ENCODE measurements around the gene USP31. TPM values are rescaled to one million over a fixed set of nuclear protein-coding genes. Genes with fewer than 3 reads are reported as not detected.

USP31 gene
- total and polyA plus RNA-seq, 2 of the 13 experiments (the other 11 are each of a cell fraction or from before 2014, with no cell fraction given) = 22.5 to 23.3 TPM

DNA sequence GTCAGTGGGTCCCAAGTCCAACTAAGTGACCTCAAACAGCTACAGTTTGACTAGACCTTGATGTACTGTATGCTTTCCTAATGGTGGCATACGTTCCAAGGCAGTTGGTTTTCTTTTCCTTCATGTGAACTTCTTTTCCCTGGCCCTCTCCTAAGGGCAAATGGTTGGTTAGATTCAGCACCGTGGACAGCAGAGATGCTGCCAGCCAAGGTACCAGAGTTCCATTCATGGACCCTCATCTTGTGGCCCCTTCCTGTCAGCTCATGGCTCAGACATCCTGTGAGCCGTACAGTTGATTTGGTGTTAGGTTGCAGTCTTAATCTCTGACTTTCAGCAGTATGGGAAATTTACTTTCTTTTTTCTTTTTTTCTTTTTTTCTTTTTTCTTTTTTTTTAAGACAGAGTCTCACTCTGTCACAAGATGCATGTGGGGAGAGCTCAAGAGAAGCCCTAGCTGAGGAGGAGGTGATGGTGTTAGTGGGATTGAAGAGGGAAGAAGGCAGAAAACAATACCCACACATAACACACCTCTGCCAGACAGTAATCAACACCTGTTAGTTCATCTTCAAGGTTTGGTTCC, 122.4 kb downstream of the USP31 start (continued):
- TF ChIP-seq, protein P1, sequence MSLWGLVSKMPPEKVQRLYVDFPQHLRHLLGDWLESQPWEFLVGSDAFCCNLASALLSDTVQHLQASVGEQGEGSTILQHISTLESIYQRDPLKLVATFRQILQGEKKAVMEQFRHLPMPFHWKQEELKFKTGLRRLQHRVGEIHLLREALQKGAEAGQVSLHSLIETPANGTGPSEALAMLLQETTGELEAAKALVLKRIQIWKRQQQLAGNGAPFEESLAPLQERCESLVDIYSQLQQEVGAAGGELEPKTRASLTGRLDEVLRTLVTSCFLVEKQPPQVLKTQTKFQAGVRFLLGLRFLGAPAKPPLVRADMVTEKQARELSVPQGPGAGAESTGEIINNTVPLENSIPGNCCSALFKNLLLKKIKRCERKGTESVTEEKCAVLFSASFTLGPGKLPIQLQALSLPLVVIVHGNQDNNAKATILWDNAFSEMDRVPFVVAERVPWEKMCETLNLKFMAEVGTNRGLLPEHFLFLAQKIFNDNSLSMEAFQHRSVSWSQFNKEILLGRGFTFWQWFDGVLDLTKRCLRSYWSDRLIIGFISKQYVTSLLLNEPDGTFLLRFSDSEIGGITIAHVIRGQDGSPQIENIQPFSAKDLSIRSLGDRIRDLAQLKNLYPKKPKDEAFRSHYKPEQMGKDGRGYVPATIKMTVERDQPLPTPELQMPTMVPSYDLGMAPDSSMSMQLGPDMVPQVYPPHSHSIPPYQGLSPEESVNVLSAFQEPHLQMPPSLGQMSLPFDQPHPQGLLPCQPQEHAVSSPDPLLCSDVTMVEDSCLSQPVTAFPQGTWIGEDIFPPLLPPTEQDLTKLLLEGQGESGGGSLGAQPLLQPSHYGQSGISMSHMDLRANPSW (CRISPR knock-in tag; IDR thresholded peaks at IDR 0.05; ENCODE audit: borderline replicate concordance) = no peak
- TF ChIP-seq, protein P2, sequence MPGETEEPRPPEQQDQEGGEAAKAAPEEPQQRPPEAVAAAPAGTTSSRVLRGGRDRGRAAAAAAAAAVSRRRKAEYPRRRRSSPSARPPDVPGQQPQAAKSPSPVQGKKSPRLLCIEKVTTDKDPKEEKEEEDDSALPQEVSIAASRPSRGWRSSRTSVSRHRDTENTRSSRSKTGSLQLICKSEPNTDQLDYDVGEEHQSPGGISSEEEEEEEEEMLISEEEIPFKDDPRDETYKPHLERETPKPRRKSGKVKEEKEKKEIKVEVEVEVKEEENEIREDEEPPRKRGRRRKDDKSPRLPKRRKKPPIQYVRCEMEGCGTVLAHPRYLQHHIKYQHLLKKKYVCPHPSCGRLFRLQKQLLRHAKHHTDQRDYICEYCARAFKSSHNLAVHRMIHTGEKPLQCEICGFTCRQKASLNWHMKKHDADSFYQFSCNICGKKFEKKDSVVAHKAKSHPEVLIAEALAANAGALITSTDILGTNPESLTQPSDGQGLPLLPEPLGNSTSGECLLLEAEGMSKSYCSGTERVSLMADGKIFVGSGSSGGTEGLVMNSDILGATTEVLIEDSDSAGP (CRISPR knock-in tag; IDR thresholded peaks at IDR 0.05; ENCODE audit: borderline replicate concordance) = no peak
- TF ChIP-seq SIX4 (CRISPR knock-in tag; IDR thresholded peaks at IDR 0.05) (peak; percentile 65), SRSF1 (optimal IDR thresholded peaks at IDR 0.05; ENCODE audit: low read depth, low read length) (no peak), POGZ (CRISPR knock-in tag; IDR thresholded peaks at IDR 0.05) (no peak), RXRB (CRISPR knock-in tag; IDR thresholded peaks at IDR 0.05; ENCODE audit: borderline replicate concordance) (peak; percentile 57; the same call in 1 of the 2 replicates), CCDC6 (CRISPR knock-in tag; IDR thresholded peaks at IDR 0.05) (0 out of 2 replicates have a peak, but pooled peaks have one; percentile 33), ZNF326 (CRISPR knock-in tag; IDR thresholded peaks at IDR 0.05; ENCODE audit: borderline replicate concordance) (no peak), PCBP1 (IDR thresholded peaks at IDR 0.05; ENCODE audit: borderline replicate concordance, low read depth, low read length) (no peak), AGO2 (optimal IDR thresholded peaks at IDR 0.05; ENCODE audit: low read depth, low read length) (no peak), EZH2 (conservative IDR thresholded peaks at IDR 0.05; ENCODE audit: low read depth, low read length) (no peak), ZNF615 (CRISPR knock-in tag; IDR thresholded peaks at IDR 0.05; ENCODE audit: borderline replicate concordance) (no peak), MXD4 (CRISPR knock-in tag; IDR thresholded peaks at IDR 0.05) (peak; percentile 75; the same call in 1 of the 2 replicates), ERF (CRISPR knock-in tag; IDR thresholded peaks at IDR 0.05) (peak; percentile 87), MED8 (CRISPR knock-in tag; IDR thresholded peaks at IDR 0.05; ENCODE audit: insufficient replicate concordance) (no peak), JUN (CRISPR knock-in tag; IDR thresholded peaks at IDR 0.05) (no peak), ZNF619 (CRISPR knock-in tag; IDR thresholded peaks at IDR 0.05) (no peak), SIX1 (CRISPR knock-in tag; IDR thresholded peaks at IDR 0.05; ENCODE audit: borderline replicate concordance) (peak; percentile 58; the same call in 1 of the 2 replicates)
- TF ChIP-seq, protein P3, sequence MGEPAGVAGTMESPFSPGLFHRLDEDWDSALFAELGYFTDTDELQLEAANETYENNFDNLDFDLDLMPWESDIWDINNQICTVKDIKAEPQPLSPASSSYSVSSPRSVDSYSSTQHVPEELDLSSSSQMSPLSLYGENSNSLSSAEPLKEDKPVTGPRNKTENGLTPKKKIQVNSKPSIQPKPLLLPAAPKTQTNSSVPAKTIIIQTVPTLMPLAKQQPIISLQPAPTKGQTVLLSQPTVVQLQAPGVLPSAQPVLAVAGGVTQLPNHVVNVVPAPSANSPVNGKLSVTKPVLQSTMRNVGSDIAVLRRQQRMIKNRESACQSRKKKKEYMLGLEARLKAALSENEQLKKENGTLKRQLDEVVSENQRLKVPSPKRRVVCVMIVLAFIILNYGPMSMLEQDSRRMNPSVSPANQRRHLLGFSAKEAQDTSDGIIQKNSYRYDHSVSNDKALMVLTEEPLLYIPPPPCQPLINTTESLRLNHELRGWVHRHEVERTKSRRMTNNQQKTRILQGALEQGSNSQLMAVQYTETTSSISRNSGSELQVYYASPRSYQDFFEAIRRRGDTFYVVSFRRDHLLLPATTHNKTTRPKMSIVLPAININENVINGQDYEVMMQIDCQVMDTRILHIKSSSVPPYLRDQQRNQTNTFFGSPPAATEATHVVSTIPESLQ (CRISPR knock-in tag; conservative IDR thresholded peaks at IDR 0.05) = peak; percentile 93; the same call in 1 of the 2 replicates
- TF ChIP-seq, protein P4, sequence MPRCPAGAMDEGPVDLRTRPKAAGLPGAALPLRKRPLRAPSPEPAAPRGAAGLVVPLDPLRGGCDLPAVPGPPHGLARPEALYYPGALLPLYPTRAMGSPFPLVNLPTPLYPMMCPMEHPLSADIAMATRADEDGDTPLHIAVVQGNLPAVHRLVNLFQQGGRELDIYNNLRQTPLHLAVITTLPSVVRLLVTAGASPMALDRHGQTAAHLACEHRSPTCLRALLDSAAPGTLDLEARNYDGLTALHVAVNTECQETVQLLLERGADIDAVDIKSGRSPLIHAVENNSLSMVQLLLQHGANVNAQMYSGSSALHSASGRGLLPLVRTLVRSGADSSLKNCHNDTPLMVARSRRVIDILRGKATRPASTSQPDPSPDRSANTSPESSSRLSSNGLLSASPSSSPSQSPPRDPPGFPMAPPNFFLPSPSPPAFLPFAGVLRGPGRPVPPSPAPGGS (CRISPR knock-in tag; IDR thresholded peaks at IDR 0.05) = no peak

Data from HepG2 (cell line).